GM18873 (cell line): ENCODE results near the gene SUN5.

ENCODE experiments used
- ATAC-seq: cut with Tn5 transposase; IDR thresholded peaks from one replicate; pipeline ENCODE4 v1.9.1; 2021; ENCODE audit warnings: mild to moderate bottlenecking, moderate library complexity, moderate number of reproducible peaks; ENCODE audit not compliant: unreplicated experiment, low FRiP score

The SUN5 gene

DNA sequence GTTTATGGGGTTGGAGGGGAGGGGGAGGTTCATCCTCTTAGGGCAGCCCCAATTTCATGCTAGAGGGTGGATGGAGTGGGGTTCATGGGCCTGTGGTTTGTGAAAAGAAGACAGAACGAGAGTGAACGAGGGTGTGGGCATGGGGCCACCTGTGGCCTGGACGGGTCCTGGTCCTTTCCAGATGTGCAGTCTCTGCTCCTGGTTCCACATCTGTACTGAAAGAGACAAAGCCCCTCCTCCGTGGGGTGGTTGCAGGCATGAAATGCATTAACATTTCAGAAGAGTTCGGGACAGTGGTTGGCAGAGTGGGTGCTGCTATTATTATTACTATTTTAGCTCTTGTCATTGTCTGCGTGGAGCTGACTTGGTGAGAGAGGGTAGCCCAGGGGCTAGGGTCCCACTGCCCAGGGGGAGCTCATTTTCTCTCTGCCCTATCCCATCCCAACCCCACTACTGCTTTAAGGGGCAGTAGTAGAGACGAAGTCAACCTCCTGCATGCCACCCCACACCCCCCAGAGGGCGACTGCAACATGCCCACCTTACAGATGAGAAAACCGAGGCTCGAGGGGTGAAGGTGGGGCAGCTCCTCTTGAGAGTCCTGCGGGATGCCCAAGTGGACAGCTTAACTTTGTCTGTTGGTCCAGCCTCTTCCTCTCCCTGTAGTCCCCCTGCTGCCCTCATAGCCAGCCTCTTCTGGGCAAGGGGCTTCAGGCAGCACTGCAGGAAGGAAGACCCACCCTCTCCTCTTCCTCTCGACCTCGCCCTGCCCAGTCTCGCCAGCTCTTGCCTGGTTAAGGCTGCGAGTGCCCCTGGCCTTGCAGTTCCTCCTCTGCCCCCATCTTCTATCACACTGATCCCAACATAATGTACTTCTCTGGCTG is 11.7 kb upstream of the SUN5 start:
- no peak for ATAC-seq

- ATAC-seq: no peak
Measured at GRCh38 chr20:33015114-33015484, 10.9 kb upstream of the SUN5 start.

GRCh38 chr20:33014336-33015113 is 10.3 kb upstream of the SUN5 start:
- ATAC-seq: no peak

- ATAC-seq: no peak
Measured at GRCh38 chr20:33013701-33014326, 9.6 kb upstream of the SUN5 start.

DNA sequence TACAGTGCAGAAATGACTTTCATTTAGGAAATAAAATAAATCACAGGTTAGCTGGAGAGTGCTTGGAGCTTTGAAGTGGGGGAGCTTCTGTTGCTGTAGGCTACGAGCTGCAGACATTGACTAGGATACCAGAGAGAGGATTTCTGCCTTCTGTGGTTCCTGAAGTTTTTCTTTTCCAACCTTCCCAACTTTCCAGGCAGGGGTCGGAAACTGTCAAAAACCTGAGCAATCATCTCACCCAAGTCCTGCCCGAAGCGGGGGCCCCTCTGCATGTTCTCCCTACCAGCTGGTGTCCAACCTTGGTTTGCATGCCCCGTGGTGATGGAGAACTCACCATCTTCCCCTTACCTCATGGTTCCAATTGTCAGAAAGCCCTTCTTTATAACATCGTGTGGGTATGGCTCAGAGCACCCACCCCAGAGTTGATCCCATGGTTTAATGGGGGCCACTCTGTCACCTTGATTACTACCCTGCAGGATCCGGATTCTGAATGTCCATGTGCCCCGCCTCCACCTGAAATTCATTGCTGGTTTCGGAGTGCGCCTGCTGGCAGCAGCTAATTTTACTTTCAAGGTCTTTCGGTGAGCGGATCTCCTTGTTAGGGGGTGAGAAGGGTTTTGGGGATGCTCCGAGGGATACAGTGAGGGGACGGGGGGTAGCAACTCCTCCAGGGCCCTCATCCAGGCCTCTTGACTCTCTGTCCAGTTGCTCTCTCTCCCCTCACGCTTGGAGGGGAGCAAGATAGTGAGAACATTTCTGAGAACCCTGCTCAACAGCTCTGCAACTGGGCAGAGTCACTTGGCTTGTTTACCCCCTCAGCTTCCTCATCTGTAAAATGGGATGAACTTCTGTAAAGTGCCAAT is 8.3 kb upstream of the SUN5 start:
- ATAC-seq: no peak

DNA sequence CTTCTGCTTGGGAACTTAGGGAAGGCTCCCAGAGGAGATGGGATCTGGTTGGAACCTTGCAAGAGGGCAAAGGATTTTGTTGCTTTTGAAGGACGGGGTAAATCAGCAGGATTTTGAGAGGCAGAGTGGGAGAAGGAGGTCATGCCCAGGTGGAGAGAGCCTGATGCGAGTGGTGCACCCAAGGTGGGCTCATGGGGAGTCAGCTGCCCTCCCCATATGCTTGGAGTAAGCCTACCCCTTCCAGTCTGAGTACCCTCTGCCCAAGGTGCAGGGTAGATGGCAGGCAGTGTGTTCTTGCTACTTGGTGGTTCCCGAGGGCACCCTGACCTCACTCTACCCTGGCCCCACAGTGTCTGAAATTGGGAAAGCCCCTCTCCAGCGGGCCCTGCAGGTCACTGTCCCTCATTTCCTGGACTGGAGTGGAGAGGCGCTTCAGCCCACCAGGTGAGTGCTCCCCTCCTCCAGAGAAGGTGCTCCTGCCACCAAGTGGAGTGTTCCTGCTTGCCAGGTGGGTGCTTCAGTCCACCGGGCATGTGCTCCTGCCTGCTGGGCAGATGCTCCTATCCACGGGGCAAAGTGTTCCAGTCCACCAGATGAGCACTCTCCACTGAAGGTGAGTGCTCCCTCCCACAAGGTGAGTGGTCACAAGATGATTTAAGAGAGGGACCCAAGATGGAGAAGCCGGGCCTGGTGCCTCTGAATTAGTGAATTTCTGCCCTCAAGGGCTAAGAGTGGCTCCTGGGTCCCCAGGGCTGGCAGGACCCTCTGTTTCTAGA is 6.6 kb upstream of the SUN5 start:
- ATAC-seq: no peak

DNA sequence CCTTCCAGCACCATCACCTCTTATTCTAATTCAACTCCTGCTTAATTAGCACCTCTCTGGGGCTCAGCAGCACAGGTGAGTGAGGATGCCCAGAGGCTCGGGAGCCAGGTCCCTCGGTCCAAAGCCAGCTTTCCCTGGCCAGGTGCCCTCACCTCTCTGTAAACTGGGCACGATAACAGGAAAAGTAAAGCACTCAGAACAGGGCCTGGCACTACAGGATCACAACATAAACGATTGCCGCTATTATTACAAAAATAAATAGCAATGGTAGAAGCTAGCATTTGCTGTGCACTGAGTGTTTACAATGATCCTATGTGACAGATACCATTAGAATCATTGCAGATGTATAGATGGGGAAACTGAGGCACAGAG is 5.9 kb upstream of the SUN5 start:
- ATAC-seq: no peak

DNA sequence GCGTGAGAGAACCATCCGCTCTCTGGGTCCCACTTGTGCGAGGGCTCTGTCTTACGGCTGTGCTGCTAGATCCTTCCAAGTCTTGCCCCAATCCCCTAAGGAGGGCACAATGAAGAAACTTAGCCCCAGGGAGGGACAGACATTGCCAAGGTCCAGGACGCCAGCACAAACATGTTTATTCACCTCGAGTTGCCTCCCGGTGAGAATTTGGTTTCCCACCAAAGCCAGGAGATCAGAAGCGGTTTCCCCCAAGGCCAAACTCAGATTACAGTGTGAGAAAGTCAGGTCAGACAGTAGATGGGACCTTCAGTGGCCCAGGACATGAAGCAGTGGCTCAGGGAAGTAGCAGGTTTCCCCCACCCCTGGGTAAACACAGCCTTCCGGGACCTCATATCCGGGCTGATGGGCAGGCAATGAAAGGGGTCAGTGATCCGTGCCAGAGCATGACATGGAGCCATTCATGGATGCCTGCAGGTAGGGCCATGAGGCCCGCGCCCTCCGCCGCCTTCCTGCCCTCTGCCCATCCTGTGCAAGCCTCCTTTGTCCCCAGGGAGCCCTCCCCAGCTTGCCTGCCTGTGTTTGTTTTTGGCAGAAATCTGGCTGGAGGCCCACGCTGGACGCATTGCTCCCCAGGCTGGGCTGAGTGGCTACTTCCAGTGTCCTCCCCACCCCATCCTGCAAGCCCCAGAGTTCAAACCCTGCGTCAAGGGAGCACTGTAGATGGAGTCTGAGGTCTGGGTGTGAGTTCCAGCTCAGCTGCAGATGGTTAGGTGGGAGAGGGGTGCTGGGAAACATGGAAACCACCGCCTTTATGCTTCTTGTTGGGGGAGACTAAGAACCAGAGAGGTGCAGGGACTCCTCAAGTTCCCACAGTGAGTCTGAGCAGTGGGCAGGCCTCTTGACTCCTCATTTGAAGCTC is 5.2 kb upstream of the SUN5 start:
- ATAC-seq: no peak

DNA sequence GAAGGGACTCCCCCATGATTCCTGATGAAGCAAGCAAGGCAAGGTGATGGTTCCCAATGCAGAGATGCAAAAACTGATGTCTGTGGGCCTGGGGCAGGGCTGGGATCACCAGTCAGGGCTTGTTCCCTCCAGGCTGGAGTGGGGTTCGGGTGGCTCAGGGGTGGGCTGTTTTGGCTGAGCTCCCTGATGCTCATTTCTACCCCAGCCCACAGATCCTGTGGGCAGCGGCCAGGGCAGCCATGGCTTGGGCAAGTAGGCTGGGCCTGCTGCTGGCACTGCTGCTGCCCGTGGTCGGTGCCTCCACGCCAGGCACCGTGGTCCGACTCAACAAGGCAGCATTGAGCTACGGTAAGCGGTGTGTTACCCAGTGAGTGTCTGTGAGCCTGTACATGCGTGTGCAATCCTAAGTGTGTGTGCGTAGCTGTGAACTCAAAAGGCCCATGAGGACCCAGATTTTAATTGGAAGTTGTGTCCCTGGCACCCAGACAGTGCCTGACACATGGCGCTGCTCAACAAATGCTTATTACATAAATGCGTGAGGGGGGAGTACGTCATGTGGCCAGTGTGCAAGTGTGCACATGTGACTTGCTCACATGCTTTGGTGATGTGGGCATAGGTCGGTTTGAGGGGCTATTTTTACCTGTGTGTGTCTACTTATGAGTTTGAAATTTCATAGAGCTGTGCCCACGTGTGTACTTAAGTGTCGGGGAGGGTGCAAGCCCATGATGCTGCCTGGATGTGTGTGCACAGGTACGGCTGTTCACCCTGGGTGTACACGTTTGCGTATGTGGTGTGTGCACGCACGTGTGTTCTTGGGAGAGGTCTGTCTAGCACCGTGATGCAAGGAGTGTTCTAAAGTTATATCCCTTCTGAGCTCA is 4.3 kb upstream of the SUN5 start:
- ATAC-seq: no peak

GRCh38 chr20:33007376-33008335 is 3.4 kb upstream of the SUN5 start, which contains the start of gene BPIFB2:
Gene BPIFB2 (plus strand): TSS chr20:33007704. CDS start chr20:33008575, 871 bp downstream.
- no peak for ATAC-seq

GRCh38 chr20:33006776-33007375 is 2.6 kb upstream of the SUN5 start:
- no peak for ATAC-seq

GRCh38 chr20:33005908-33006775 is 1.9 kb upstream of the SUN5 start:
- ATAC-seq: no peak

GRCh38 chr20:33005132-33005566 is 916 bp upstream of the SUN5 start:
- no peak for ATAC-seq

- ATAC-seq: no peak
Measured at GRCh38 chr20:33002087-33002808, 2.0 kb downstream of the SUN5 start.
